EH (cell line): ENCODE results near the gene ERI3.

Source experiments
- DNase-seq: peaks from one replicate; pipeline ENCODE4 v3.0.0-alpha.2; 2015; ENCODE audit warnings: low read depth

ERI3 gene

DNA sequence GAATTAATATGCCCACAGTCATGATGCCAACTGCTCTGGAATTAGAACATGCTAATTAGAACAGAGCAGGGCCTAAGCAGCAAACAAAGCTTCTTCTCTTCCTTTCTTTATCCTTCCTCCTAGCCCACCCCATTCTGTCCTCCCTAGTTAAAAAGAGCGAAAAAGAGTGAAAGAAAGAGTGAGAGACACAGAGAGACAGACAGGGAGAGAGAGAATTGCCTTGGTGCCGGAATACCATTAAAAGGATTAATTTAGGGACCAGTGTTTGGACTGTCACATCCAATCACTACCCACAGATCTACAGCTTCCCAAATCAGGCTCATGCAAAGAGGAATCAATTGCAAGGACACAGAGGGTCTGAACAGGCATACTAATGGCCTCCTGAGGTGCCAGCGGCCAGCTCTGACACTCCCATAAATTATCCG, 7.0 kb downstream of the ERI3 start:
- DNase-seq: no peak

DNA sequence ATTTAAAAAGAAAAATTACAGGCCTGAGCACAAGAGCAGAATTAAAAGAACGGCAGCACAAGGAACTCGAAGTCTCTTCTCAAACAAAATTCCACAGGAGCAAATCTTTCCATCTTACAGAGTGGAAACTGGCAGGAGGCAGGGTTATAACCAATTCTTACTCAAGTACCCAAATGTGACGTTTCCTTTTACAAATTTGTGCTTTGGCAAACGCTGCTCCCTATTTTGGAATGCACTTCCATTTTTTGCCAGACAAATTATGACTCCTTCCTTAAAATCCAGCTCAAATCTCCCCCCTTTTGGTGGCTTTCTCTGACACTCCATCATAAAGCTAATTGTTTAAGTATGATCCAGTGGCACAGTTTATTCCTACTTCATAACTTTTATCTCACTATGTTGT, 7.8 kb downstream of the ERI3 start:
- peak; percentile 68 for DNase-seq

DNA sequence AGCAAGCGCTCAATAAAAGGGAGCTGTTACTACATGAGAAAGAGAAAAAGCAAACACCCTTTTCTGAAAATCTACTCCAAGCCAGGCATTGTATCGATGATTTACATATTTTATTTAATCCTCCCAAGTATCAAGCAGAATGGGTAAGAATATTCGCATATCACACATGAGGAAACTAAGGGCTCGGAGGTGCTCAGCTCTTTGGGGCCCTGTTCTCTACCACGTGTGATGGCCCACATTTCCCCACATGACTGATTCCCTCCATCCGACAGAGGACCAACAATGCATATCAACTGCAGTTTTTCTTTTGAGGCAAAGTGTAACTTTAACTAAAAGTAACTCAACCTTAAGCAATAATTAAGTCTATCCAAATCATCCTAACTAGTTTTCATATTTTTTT, 8.2 kb downstream of the ERI3 start:
- DNase-seq: no peak

GRCh38 chr1:44346184-44346583, 8.9 kb downstream of the ERI3 start:
- DNase-seq: no peak

- DNase-seq: no peak
Observed at GRCh38 chr1:44345187-44345775, 9.8 kb downstream of the ERI3 start.

DNA sequence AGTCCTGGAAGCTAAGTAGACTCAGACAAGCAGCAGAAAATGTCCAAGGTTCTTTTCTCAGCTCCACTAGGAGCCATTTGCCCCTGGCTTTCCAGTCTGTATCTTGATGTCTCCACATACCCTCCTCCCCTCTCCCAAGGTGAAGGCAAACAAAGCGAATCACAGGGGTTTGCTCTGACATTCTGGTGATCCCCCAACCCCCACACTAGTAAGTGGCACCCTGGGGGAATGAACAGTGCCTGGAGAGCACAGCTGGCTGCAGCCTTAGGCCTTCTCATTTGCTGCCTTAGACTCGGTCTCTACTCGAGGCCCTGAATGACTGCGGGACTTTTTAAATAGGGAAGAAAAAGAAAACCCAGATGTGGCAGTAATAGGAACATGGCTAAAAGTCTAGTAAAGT, 15.3 kb downstream of the ERI3 start:
- no peak for DNase-seq

DNA sequence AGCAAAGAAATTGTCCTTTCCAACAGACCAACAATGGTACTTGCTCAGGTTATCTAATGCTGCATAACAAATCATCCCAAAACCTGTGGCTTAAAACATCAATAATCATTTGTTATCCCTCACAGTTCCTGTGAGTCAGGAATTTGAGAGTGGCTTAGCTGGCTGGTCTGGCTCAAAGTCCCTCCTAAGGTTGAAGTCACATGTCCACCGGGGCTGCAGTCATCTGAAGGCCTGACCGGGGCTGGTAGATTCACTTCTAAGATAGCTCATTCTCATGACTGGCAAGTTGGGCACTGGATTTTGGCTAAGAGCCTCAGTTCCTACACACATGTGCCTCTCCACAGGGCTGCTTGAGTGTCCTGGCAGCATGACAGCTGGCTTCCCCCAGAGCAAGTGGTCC, 16.9 kb downstream of the ERI3 start:
- DNase-seq: no peak

- no peak for DNase-seq
Observed at GRCh38 chr1:44336668-44337067, 18.4 kb downstream of the ERI3 start.

DNA sequence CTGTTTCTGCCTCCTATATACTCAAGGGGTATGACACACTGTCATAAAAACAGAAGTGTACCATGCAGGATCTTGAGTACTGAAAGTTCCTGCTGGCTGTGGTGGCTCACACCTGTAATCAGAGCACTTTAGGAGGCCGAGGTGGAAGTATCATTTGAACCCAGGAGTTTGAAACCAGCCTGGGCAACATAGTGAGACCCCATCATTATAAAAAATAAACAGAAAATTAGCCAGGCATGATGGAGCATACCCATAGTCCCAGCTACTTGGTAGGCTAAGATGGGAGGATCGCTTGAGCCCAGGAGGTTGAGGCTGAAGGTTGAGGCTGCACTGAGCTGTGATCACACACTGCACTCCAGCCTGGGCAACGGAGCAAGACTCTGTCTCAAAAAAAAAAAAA, 20.1 kb downstream of the ERI3 start:
- DNase-seq: no peak

GRCh38 chr1:44333376-44333775, 21.7 kb downstream of the ERI3 start:
- DNase-seq: no peak

DNA sequence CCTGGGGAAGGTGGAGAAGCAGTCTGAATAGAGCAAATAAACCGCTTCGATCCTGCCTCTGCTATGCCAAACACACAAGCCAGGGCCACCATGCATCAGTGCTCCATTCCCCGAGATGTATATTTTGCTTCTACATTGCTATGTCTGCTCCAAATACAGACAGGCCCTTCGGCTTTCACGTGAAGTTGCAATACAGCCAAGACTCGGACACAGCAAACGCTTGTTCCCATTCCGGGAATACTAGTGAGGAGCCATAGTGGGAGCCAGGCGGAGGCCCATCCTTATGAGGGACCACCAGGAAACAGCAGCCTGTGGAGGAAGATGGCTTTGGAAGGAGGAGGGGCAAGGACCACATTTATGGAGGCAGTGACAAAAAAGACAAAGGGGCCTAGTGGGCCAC, 22.6 kb downstream of the ERI3 start:
- no peak for DNase-seq

- no peak for DNase-seq
Observed at GRCh38 chr1:44330935-44331334, 24.1 kb downstream of the ERI3 start.

GRCh38 chr1:44328671-44329416, 26.2 kb downstream of the ERI3 start:
- DNase-seq: no peak

- DNase-seq: peak; percentile 100
Observed at GRCh38 chr1:44327679-44328491, 27.2 kb downstream of the ERI3 start.

DNA sequence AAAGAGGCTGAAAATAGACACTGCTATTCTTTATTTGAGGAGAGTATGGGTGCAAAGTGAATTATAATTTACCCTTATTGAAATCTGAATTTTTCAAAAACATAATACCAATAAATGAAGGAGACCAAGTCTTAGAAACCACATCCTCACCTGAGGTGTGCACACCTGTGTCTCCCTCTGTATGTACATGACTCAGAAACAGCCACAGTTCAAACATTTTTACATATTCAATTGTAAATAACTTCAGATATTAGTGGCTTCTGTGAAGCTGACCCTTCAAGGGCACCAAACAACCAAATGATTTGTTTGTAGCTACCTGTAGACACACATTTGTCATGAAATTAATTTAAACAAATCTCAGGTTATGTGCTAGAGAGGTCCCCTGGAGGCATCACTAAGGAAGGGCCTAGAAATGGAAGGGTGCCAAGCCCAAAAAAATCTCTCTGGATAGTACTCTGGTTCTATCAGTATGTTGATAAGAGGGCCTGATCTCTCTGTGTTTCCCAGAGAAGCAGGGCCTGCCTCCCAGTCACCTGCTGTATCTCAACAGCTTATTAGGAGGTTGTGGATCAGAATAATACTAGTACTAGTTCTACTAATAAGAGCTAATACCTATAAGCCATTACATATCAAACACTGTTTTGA, 28.1 kb downstream of the ERI3 start:
- no peak for DNase-seq

GRCh38 chr1:44326024-44326701, 28.9 kb downstream of the ERI3 start:
- DNase-seq: peak; percentile 45

DNA sequence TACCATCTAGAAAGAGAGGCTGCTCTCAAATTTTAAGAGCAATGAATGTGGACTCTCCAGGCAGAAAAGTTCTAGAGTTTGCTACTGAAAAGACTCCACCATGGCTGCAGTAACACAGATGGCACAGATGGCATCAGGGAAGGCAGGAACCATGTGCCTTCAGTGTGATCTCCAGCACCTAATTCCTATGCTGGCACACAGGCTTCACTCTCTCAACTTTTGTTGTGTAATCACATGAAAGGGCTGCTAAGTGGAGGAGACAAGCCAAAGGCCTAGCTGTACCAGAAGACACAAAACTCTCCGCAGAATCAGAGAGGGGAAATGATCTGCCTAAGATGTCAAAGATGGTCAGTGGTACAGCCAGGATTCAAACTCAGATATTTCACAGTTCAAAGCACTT, 31.1 kb downstream of the ERI3 start:
- no peak for DNase-seq

DNA sequence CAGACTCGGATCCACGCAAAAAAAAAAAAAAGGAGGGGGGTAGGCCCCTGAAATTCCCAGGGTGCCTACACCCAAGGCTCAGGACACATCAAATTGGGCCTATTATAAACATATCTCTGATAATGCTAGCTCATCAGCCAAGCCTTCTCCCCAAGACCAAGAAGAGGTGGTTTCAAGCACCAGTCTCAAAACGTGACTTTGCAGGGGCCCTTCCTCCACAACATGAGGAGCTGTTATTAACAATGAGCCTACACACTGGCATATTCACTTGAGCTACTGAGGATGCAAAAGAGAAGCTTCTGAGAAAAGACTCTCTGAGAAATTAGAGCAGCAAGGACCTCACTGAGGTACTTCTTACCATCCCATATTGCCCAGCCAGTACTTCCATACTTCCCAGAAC, 32.7 kb downstream of the ERI3 start:
- DNase-seq: no peak

DNA sequence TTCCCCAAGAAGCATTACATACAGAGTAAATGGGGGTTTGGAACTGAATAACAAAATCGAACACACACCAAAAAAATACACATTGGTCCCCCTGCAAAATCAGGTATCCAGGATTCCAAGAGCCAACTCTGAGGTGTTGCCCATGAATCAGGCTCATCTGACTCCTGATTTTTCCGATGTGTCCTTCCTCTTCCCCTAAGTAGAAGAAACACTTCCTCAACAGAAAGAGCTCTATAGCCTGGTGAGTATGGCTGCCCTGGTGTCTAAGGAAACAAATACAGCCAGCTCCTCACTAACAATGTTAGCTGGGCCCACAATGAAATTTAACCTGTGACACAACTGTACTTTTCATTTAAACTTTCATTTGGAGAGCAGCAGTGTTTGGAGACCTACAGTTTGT, 33.6 kb downstream of the ERI3 start:
- no peak for DNase-seq

DNA sequence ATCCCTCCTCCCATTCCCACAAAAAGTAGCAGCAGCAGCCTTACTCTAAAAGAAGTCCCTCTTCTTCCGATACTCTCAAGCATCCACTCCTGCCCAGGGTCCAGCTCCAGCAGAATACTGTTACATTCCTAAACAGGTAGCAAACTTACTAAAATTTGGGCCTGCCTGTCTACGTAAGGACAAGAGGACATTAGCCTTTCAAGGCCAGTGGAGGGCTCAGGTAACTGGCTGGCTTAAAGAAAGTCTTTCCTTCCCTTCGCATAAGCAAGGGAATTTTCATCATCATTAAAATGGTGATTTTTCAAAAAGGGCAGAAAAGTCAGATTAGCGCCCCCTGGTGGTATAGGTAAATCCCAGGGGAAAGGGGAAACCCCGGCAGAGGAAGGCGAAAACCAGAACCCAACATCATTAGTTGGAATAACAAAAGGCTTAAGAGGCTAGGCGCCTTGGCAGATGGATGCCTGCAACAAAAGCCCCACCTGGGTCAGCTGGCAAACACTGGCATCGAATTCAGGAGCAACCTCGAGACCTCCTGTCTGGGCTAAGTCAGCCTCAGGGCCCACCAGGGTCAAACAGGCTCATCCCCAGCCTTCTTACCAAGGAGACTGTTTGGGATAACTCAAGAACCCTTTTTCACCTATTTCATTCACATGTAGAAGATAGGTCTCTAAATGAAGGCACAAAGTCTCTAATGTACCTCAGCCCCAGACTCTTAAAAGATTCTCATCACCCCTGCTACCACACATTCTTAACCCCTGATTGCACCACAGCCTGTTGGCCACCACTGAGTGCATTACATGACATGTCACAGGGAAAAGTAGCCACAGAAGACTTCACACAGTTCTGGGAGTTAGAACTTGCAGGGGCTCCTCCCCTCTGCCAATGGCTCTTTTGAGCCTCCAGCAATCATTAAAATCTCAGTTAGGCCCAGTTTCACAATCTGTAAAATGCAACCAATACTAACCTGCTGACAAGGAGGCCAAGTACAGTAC, 36.7 kb downstream of the ERI3 start:
- DNase-seq: peak; percentile 58

DNA sequence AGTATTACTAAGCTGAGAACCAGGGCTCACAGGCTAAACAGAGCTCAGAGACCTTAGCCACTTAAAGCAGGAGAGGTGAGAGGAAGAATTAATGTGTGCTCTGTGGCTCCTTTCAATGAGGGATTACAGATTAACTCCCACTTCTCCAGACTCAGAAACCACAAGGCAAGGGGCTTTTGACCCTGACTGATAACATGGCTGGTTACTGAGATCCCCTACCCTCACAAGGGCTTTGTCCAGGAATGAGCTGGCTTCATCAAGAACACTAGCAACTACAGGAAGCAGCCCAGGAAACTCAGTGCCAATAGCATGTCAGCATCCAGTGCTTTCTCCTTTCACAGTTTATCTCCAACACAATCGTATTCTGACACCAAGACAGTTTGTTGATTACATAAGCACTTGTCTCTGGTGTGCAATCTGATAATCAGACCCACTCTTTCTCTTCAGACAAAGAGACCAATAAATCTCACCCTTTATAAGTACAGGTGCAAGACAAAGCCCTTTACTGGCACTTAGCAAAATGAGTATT, 38.8 kb downstream of the ERI3 start:
- DNase-seq: no peak
